GM23338 (cell line): ENCODE results near the gene GRWD1. TPM values are rescaled to one million over a fixed set of nuclear protein-coding genes. Genes with fewer than 3 reads are reported as not detected.

ENCODE experiments used
- ATAC-seq: fragments of 200-7000 bp; cut with Tn5 transposase; 3 replicates; pipeline ENCODE4 v1.9.1; 2020
- DNase-seq: peaks from one replicate; pipeline ENCODE4 v3.0.0-alpha.2; 2015; ENCODE audit warnings: low spot score
- H2AFZ ChIP-seq: fragments of 200-600 bp; sonication (generic); 2 replicates; pipeline ENCODE4 v1.8.0; 2016; ENCODE audit warnings: antibody characterized with exemption, mild to moderate bottlenecking, moderate library complexity
- H3F3A ChIP-seq: fragments of 200-600 bp; sonication (generic); replicated peaks from 2 replicates; pipeline ENCODE4 v1.8.0; 2017; ENCODE audit warnings: antibody characterized with exemption, mixed run types, low read depth
- H3K27ac ChIP-seq: fragments of 200-600 bp; sonication (generic); 2 replicates; pipeline ENCODE4 v1.6.1; 2016; ENCODE audit warnings: low read depth
- H3K27me3 ChIP-seq: fragments of 200-600 bp; sonication (generic); 2 replicates; pipeline ENCODE4 v1.8.0; 2016; ENCODE audit warnings: mild to moderate bottlenecking, mixed run types, moderate library complexity; ENCODE audit not compliant: insufficient read depth
- H3K36me3 ChIP-seq: fragments of 200-600 bp; sonication (generic); 2 replicates; pipeline ENCODE4 v1.8.0; 2016; ENCODE audit warnings: mild to moderate bottlenecking; ENCODE audit not compliant: insufficient read depth
- H3K4me1 ChIP-seq: fragments of 200-600 bp; sonication (generic); 2 replicates; pipeline ENCODE4 v1.8.0; 2016; ENCODE audit warnings: mild to moderate bottlenecking, moderate library complexity; ENCODE audit not compliant: insufficient read depth
- H3K4me2 ChIP-seq: fragments of 200-600 bp; sonication (generic); 2 replicates; pipeline ENCODE4 v1.7.1; 2017; ENCODE audit warnings: mixed run types
- H3K4me3 ChIP-seq: fragments of 200-600 bp; sonication (generic); 2 replicates; pipeline ENCODE4 v1.6.1; 2016; ENCODE audit warnings: mixed run types
- H3K79me2 ChIP-seq: fragments of 200-600 bp; sonication (generic); replicated peaks from 2 replicates; pipeline ENCODE4 v1.8.0; 2017; ENCODE audit warnings: mild to moderate bottlenecking; ENCODE audit not compliant: insufficient read depth
- H3K9me2 ChIP-seq: fragments of 200-600 bp; sonication (generic); 2 replicates; pipeline ENCODE4 v1.8.0; 2017; ENCODE audit not compliant: insufficient read depth
- H4K20me1 ChIP-seq: fragments of 200-600 bp; sonication (generic); replicated peaks from 2 replicates; pipeline ENCODE4 v1.8.0; 2017; ENCODE audit warnings: mild to moderate bottlenecking; ENCODE audit not compliant: insufficient read depth
- H3K27ac Mint-ChIP-seq: 2 replicates; pipeline ENCODE4 v1.8.0; 2020; ENCODE audit warnings: inconsistent platforms, mild to moderate bottlenecking, moderate library complexity, mixed read lengths
- H3K27me3 Mint-ChIP-seq: 3 replicates; pipeline ENCODE4 v1.8.0; 2022; ENCODE audit warnings: low read depth, mild to moderate bottlenecking, moderate library complexity, mixed read lengths, inconsistent platforms; ENCODE audit not compliant: insufficient read depth, poor library complexity
- H3K36me3 Mint-ChIP-seq: 3 replicates; pipeline ENCODE4 v1.8.0; 2021; ENCODE audit warnings: low read depth, mild to moderate bottlenecking, inconsistent platforms, moderate library complexity, mixed read lengths
- H3K4me1 Mint-ChIP-seq: 3 replicates; pipeline ENCODE4 v1.8.0; 2020; ENCODE audit warnings: mild to moderate bottlenecking, inconsistent platforms, mixed read lengths
- H3K4me3 Mint-ChIP-seq: 3 replicates; pipeline ENCODE4 v1.8.0; 2021; ENCODE audit warnings: moderate library complexity, mild to moderate bottlenecking, inconsistent platforms, mixed read lengths
- H3K9me3 Mint-ChIP-seq: 3 replicates; pipeline ENCODE4 v1.8.0; 2020; ENCODE audit warnings: moderate library complexity, mild to moderate bottlenecking, inconsistent platforms, mixed read lengths
- CREB1 ChIP-seq: fragments of 250-450 bp; sonication (Bioruptor Pico); IDR thresholded peaks from 2 replicates; pipeline ENCODE4 v1.5.0; 2020; ENCODE audit warnings: low read depth, mild to moderate bottlenecking, moderate library complexity
- ETS1 ChIP-seq: IDR thresholded peaks from 2 replicates; pipeline ENCODE4 v1.6.1; 2016; ENCODE audit warnings: antibody characterized with exemption
- EZH2 ChIP-seq: fragments of 200-600 bp; sonication (generic); IDR thresholded peaks from one replicate; pipeline ENCODE4 v1.8.0; 2017; ENCODE audit warnings: antibody characterized with exemption, mild to moderate bottlenecking, low read depth; ENCODE audit not compliant: unreplicated experiment
- EZH2phosphoT487 ChIP-seq: fragments of 200-600 bp; sonication (generic); IDR thresholded peaks from one replicate; pipeline ENCODE4 v1.8.1; 2018; ENCODE audit warnings: antibody characterized with exemption; ENCODE audit not compliant: unreplicated experiment
- JUNB ChIP-seq: IDR thresholded peaks from one replicate; pipeline ENCODE4 v1.6.1; 2016; ENCODE audit warnings: antibody characterized with exemption; ENCODE audit not compliant: unreplicated experiment
- NANOG ChIP-seq: IDR thresholded peaks from 2 replicates; pipeline ENCODE4 v1.6.1; 2016; ENCODE audit warnings: antibody characterized with exemption, borderline replicate concordance
- POLR2AphosphoS5 ChIP-seq: IDR thresholded peaks from 2 replicates; pipeline ENCODE4 v1.6.1; 2016; ENCODE audit warnings: antibody characterized with exemption, low read depth
- REST ChIP-seq: IDR thresholded peaks from one replicate; pipeline ENCODE4 v1.6.1; 2018; ENCODE audit warnings: antibody characterized with exemption; ENCODE audit not compliant: unreplicated experiment
- STAT1 ChIP-seq: IDR thresholded peaks from one replicate; pipeline ENCODE4 v1.6.1; 2016; ENCODE audit warnings: antibody characterized with exemption; ENCODE audit not compliant: unreplicated experiment
- ZNF114 ChIP-seq: fragments of 250-450 bp; sonication (Bioruptor Pico); IDR thresholded peaks from 2 replicates; pipeline ENCODE4 v1.5.0; 2020; ENCODE audit warnings: mild to moderate bottlenecking, moderate library complexity
- ZNF331 ChIP-seq: fragments of 250-450 bp; sonication (Bioruptor Pico); IDR thresholded peaks from 2 replicates; pipeline ENCODE4 v1.5.0; 2020; ENCODE audit warnings: low read depth, mild to moderate bottlenecking, moderate library complexity
- polyA plus RNA-seq: library from polyadenylated mRNA; unstranded; fragments of >200 nt; fragmentation: Nextera tagmentation; extraction: Ambion mirVana; gene quantifications from 2 replicates; pipeline ENCODE4 v1.2.1, GENCODE V29; 2016
- total RNA-seq: library from RNA; depleted of rRNA; stranded (reverse); fragments of >200 nt; shearing (Covaris generic); gene quantifications from 2 replicates; pipeline ENCODE4 v1.2.3, GENCODE V29; 2014
- TF ChIP-seq, protein P1 (sequence below), 2 experiments: fragments of 200-600 bp in 1 of 2; sonication (generic) in 1 of 2; conservative IDR thresholded peaks; 2 replicates each; pipeline versions ENCODE4 v1.5.1 to v1.6.1; 2016 to 2017; ENCODE audit warnings: antibody characterized with exemption in 2 of 2, low read depth in 2 of 2, mild to moderate bottlenecking in 2 of 2, moderate library complexity in 1 of 2
- TF ChIP-seq, protein P2 (sequence below): fragments of 250-450 bp; sonication (Bioruptor Pico); IDR thresholded peaks from 2 replicates; pipeline ENCODE4 v1.5.0; 2020; ENCODE audit warnings: mild to moderate bottlenecking, moderate library complexity

Gene GRWD1
- total and polyA plus RNA-seq, 2 experiments from 2014 or later: 23.2 to 58.0 TPM

DNA sequence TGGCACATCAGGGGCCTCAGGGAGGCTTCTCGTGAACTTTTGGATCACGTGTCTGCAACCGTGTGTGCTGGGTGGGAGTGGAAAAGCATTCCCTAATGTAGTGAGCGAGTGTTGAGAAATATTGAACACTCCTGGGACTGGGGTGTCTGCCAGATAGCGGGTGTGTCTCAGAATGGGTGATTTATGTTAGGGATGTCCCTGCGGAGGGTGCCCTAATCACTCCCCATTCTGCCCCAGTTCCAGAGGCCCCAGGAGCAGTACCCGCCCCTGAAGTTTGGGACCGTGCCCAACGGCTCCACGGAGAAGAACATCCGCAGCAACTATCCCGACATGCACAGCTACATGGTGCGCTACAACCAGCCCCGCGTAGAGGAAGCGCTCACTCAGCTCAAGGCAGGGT lies 24.2 kb upstream of the GRWD1 start:
- Histone ChIP-seq H3K36me3 (peaks cover 16% of the 10 kb centered on the region), H3K79me2 (no peaks in the 10 kb centered on the region), H3K27me3 (no peaks in the 10 kb centered on the region), H3F3A (0 out of 2 replicates have a peak, but pooled peaks cover 5% of the 10 kb centered on the region), H4K20me1 (no peaks in the 10 kb centered on the region), H3K4me2 (no peak overlapping the region), H3K4me1 (peaks cover 4% of the 10 kb centered on the region), H2AFZ (no peak overlapping the region), H3K9me2 (no peaks in the 10 kb centered on the region), H3K27ac (no peak overlapping the region), H3K4me3 (no peak overlapping the region)
- Mint-ChIP-seq H3K9me3 (no peaks in the 10 kb centered on the region), H3K4me1 (peaks cover 24% of the 10 kb centered on the region), H3K36me3 (peaks cover 19% of the 10 kb centered on the region), H3K27me3 (peaks cover 18% of the 10 kb centered on the region), H3K27ac (no peak overlapping the region), H3K4me3 (no peak overlapping the region)
- TF ChIP-seq REST (no peak), POLR2AphosphoS5 (no peak), CREB1 (CRISPR knock-in tag) (no peak), EZH2phosphoT487 (no peak), EZH2 (no peak), ZNF331 (CRISPR knock-in tag) (no peak), ETS1 (no peak), STAT1 (no peak), NANOG (no peak), ZNF114 (CRISPR knock-in tag) (no peak), JUNB (no peak)
- TF ChIP-seq, protein P1, sequence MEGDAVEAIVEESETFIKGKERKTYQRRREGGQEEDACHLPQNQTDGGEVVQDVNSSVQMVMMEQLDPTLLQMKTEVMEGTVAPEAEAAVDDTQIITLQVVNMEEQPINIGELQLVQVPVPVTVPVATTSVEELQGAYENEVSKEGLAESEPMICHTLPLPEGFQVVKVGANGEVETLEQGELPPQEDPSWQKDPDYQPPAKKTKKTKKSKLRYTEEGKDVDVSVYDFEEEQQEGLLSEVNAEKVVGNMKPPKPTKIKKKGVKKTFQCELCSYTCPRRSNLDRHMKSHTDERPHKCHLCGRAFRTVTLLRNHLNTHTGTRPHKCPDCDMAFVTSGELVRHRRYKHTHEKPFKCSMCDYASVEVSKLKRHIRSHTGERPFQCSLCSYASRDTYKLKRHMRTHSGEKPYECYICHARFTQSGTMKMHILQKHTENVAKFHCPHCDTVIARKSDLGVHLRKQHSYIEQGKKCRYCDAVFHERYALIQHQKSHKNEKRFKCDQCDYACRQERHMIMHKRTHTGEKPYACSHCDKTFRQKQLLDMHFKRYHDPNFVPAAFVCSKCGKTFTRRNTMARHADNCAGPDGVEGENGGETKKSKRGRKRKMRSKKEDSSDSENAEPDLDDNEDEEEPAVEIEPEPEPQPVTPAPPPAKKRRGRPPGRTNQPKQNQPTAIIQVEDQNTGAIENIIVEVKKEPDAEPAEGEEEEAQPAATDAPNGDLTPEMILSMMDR (conservative IDR thresholded peaks at IDR 0.05; ENCODE audit: low read depth in 2 of 2): no peak
- TF ChIP-seq, protein P2, sequence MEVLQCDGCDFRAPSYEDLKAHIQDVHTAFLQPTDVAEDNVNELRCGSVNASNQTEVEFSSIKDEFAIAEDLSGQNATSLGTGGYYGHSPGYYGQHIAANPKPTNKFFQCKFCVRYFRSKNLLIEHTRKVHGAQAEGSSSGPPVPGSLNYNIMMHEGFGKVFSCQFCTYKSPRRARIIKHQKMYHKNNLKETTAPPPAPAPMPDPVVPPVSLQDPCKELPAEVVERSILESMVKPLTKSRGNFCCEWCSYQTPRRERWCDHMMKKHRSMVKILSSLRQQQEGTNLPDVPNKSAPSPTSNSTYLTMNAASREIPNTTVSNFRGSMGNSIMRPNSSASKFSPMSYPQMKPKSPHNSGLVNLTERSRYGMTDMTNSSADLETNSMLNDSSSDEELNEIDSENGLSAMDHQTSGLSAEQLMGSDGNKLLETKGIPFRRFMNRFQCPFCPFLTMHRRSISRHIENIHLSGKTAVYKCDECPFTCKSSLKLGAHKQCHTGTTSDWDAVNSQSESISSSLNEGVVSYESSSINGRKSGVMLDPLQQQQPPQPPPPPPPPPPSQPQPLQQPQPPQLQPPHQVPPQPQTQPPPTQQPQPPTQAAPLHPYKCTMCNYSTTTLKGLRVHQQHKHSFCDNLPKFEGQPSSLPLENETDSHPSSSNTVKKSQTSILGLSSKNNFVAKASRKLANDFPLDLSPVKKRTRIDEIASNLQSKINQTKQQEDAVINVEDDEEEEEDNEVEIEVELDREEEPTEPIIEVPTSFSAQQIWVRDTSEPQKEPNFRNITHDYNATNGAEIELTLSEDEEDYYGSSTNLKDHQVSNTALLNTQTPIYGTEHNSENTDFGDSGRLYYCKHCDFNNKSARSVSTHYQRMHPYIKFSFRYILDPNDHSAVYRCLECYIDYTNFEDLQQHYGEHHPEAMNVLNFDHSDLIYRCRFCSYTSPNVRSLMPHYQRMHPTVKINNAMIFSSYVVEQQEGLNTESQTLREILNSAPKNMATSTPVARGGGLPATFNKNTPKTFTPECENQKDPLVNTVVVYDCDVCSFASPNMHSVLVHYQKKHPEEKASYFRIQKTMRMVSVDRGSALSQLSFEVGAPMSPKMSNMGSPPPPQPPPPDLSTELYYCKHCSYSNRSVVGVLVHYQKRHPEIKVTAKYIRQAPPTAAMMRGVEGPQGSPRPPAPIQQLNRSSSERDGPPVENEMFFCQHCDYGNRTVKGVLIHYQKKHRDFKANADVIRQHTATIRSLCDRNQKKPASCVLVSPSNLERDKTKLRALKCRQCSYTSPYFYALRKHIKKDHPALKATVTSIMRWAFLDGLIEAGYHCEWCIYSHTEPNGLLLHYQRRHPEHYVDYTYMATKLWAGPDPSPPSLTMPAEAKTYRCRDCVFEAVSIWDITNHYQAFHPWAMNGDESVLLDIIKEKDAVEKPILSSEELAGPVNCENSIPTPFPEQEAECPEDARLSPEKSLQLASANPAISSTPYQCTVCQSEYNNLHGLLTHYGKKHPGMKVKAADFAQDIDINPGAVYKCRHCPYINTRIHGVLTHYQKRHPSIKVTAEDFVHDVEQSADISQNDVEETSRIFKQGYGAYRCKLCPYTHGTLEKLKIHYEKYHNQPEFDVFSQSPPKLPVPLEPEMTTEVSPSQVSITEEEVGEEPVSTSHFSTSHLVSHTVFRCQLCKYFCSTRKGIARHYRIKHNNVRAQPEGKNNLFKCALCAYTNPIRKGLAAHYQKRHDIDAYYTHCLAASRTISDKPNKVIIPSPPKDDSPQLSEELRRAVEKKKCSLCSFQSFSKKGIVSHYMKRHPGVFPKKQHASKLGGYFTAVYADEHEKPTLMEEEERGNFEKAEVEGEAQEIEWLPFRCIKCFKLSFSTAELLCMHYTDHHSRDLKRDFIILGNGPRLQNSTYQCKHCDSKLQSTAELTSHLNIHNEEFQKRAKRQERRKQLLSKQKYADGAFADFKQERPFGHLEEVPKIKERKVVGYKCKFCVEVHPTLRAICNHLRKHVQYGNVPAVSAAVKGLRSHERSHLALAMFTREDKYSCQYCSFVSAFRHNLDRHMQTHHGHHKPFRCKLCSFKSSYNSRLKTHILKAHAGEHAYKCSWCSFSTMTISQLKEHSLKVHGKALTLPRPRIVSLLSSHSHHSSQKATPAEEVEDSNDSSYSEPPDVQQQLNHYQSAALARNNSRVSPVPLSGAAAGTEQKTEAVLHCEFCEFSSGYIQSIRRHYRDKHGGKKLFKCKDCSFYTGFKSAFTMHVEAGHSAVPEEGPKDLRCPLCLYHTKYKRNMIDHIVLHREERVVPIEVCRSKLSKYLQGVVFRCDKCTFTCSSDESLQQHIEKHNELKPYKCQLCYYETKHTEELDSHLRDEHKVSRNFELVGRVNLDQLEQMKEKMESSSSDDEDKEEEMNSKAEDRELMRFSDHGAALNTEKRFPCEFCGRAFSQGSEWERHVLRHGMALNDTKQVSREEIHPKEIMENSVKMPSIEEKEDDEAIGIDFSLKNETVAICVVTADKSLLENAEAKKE (CRISPR knock-in tag): no peak
- ATAC-seq: no peak
- no peak for DNase-seq
